Activated naive CD8-positive, alpha-beta T cell treated with anti-CD3 and anti-CD28 coated beads, Interleukin-2, amount 50 U/mL, for 24 hours (primary cell): ENCODE results near the gene FAM187B.
"Not testable (repeated sequence)": the region's sequence is repeated elsewhere in the genome, so short reads cannot be mapped to it uniquely, and the experiment has no call there.

Experiments used
- ATAC-seq: fragments of 150-1000 bp; cut with Tn5 transposase; one replicate; pipeline ENCODE4 v1.10.0; 2021
- DNase-seq: peaks from one replicate; pipeline ENCODE4 v3.0.0; 2021
- H3K27ac Mint-ChIP-seq: one replicate; pipeline ENCODE4 v1.8.0; 2021; ENCODE audit warnings: mild to moderate bottlenecking, mixed read lengths
- H3K27me3 Mint-ChIP-seq: one replicate; pipeline ENCODE4 v1.8.0; 2021; ENCODE audit warnings: mixed read lengths
- H3K36me3 Mint-ChIP-seq: one replicate; pipeline ENCODE4 v1.8.0; 2021; ENCODE audit warnings: low read depth, mixed read lengths
- H3K4me1 Mint-ChIP-seq: one replicate; pipeline ENCODE4 v1.8.0; 2021; ENCODE audit warnings: mixed read lengths
- H3K4me3 Mint-ChIP-seq: one replicate; pipeline ENCODE4 v1.8.0; 2021; ENCODE audit warnings: mild to moderate bottlenecking, moderate library complexity, mixed read lengths
- H3K9me3 Mint-ChIP-seq: one replicate; pipeline ENCODE4 v1.8.0; 2021; ENCODE audit warnings: mixed read lengths

Gene FAM187B

DNA sequence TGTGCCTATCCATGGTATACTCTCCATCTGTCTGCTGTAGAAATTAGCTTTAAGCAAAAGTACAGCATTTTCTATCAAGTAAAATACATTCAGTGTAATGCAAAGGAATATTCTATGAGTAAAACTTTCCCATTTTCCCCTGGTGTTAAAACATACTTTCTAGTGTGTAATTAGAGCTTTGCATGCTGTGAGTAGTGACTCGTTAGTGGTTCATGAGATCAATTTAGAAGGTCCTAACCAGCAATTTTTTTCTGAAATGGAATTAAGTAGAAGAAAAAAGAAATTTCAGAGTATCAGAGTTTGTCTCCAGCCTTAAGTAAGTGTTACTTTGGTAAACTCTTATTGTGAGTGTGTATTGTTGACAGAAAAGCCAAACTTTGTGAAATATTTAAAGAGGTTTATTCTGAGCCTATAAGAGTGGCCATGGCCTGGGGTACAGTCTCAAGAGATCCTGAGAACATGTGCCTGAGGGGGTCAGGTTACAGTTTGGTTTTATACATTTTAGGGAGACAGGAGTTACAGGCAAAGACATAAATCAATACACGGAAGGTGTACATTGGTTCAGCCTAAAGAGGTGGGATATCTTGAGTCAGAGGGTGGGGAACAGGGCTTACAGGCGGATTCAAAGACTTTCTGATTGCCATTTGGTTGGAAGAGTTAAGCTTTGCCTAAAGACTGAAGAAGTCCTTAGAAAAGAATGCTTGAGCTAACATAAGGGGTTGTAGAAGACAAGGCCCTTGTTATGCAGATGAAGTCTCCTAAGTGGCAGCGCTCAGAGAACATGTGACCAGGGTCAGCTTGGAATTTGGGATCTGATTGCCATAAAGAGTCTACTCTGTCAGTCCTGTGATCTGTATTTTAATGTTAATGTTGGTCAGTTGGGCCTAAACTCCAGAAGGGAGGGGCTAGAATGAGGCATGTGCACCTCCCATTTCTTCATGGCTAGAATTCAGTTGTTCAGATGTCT is 25.5 kb downstream of the FAM187B start:
- Mint-ChIP-seq H3K27ac (peak overlapping the region; percentile 91), H3K9me3 (no peaks in the 10 kb centered on the region), H3K4me3 (peak overlapping the region; percentile 0), H3K27me3 (no peaks in the 10 kb centered on the region), H3K4me1 (peaks cover 73% of the 10 kb centered on the region), H3K36me3 (no peaks in the 10 kb centered on the region)
- DNase-seq (no peak), ATAC-seq (peak; percentile 26)

DNA sequence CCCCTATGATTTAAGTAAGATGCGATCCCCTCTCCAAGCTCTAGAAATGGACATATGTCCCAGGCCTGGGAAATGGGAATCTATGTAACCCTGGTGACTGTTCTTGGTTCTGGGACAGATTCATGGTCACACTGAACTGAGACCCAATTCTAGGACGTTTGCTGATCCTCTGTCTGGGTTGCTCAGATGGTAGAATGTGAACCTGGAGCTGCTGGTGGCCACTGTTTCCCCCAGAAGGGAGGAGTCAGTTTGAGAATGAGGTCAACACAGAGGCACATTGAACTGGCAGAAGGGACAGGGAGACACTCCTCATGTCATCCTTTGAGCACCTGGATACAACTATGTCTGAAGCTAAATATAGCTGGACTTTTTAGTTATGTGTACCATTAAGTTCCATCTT is 29.1 kb downstream of the FAM187B start:
- Mint-ChIP-seq H3K27ac (no peak overlapping the region), H3K36me3 (no peaks in the 10 kb centered on the region), H3K4me1 (peaks cover 42% of the 10 kb centered on the region)

DNA sequence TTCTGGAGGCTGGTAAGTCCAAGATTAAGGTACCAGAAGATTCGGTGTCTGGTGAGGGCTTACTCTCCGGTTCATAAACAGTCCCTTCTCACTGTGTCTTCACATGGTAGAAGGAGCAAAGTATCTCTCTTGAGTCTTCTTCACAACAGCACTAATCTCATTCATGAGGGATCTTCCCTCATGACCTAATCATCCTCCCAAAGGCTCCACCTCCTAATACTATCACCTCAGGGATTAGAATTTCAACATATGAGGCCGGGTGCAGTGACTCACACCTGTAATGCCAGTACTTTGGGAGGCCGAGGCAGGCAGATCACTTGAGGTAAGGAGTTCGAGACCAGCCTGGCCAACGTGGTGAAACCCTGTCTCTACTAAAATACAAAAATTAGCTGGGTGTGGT is 31.7 kb downstream of the FAM187B start:
- H3K9me3 Mint-ChIP-seq, DNase-seq, H3K4me3 Mint-ChIP-seq, H3K27ac Mint-ChIP-seq, H3K36me3 Mint-ChIP-seq, ATAC-seq, H3K27me3 Mint-ChIP-seq: not testable (repeated sequence)
- peaks cover 20% of the 10 kb centered on the region for H3K4me1 Mint-ChIP-seq

More for the DNA sequence above, 29.1 kb downstream of the FAM187B start:
- Mint-ChIP-seq H3K9me3 (no peaks in the 10 kb centered on the region), H3K4me3 (no peak overlapping the region), H3K27me3 (no peaks in the 10 kb centered on the region)
- DNase-seq (no peak), ATAC-seq (no peak)

DNA sequence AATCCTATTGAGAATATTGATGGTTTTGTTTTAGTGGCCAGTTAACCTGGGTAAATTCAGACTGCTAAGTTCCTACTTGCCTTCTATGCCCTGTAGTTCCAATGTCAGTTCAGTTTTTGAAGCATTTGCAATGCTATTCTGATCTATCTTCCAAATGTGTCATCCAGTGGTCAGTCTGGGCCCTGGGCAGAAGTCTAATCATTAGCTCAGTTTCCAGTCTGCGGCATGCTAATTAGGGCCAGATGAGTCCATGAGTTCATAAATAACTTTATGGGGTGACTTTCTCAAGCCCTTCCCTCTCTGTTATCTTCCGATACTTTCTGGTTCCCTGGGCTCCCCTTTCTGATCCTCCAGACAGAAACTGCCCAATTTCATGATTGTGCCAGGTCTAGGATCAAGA is 32.7 kb downstream of the FAM187B start:
- Mint-ChIP-seq H3K9me3 (peaks cover 7% of the 10 kb centered on the region), H3K27me3 (no peaks in the 10 kb centered on the region), H3K36me3 (peaks cover 2% of the 10 kb centered on the region), H3K4me3 (no peak overlapping the region), H3K4me1 (peaks cover 9% of the 10 kb centered on the region), H3K27ac (no peak overlapping the region)
- ATAC-seq (no peak), DNase-seq (no peak)

DNA sequence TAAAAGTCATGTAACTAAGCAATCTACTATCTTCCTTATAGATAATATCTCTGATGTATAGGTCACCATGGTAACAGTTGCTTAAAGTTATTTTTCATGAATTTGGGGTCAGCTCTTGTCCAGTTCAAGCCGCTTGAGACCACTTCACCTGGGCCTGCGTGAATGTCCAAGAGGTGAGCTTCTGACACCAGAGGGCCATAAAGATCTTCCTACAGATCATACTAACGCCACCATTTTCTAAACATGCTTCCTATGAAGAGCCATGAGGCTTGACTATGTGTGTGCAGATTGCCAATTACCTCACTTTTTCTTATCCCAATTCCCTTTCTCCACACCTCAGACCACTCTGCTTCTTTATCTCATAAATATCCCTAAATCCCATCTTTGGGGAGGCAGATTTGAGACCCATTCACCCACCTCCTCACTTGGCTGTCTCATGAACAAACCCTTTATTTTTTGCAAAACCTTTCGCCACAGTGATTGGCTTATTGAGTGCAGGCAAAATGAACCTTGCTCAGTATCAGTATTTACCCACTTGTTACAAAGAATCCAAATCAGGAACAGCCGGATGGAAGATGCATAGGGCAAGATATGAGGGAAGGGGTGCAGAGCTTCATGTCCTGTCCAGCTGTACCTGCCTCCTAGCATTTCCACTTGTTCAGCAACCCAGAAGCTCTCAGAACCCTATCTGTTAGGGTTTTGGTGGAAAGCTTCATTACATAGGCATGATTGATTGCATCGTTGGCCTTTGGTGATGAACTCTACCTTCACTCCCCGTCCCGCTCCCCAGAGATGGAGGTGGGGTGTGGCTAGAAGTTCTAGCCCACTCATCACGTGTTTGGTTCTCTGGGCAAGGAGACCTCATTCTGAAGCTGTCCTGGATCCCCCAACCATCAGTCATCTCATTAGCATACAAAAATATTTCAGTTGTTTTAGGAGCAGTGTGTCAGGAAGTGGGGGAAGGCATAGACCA is 34.2 kb downstream of the FAM187B start:
- no peak overlapping the region for H3K27ac Mint-ChIP-seq
- peaks cover 2% of the 10 kb centered on the region for H3K36me3 Mint-ChIP-seq
- peaks cover 7% of the 10 kb centered on the region for H3K9me3 Mint-ChIP-seq
- H3K27me3 Mint-ChIP-seq: no peaks in the 10 kb centered on the region
- ATAC-seq: no peak
- DNase-seq: no peak
- H3K4me1 Mint-ChIP-seq: peaks cover 7% of the 10 kb centered on the region
- H3K4me3 Mint-ChIP-seq: no peak overlapping the region

DNA sequence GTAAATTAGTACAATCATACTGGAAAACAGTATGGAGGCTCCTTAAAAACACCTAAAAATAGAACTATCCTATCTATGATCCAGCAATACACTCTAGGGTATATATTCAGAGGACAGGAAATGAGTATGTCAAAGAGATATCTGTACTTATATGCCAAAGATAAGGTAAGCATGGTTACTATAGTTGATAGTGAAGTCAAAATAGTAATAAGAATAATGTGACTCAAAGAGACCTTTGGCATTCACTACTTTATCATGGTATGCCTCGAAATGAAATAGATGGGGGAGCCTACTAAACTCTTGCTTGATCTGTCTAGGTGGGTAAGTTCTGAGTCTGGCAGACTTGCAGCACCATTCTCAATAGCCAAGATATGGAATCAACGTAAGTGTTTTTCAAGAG is 43.7 kb downstream of the FAM187B start:
- H3K4me1 Mint-ChIP-seq: peaks cover 7% of the 10 kb centered on the region
- no peak overlapping the region for H3K27ac Mint-ChIP-seq
- ATAC-seq (peak; percentile 36), DNase-seq (no peak)
- peaks cover 8% of the 10 kb centered on the region for H3K9me3 Mint-ChIP-seq
- peaks cover 2% of the 10 kb centered on the region for H3K36me3 Mint-ChIP-seq
- H3K27me3 Mint-ChIP-seq: no peaks in the 10 kb centered on the region
- no peak overlapping the region for H3K4me3 Mint-ChIP-seq

DNA sequence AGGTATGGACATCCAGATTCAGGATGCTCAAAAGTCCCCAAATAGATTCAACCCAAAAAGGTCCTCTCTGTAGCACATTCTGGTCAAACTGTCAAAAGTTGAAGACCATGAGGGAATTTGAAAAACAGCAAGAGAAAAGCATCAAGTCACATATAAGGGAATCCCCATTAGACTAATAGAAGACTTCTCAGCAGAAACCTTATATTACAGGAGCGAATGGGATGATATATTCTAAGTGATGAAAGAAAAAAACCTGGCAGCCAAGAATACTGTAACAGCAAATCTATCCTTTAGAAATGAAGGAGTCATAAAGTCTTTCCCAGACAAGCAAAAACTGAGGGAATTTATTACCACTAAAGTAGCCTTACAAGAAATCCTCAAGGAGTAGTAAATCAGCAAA is 44.3 kb downstream of the FAM187B start:
- Mint-ChIP-seq H3K27me3 (no peaks in the 10 kb centered on the region), H3K9me3 (peaks cover 8% of the 10 kb centered on the region), H3K27ac (no peak overlapping the region), H3K4me1 (peaks cover 14% of the 10 kb centered on the region), H3K4me3 (no peak overlapping the region), H3K36me3 (peaks cover 2% of the 10 kb centered on the region)
- DNase-seq (no peak), ATAC-seq (no peak)

DNA sequence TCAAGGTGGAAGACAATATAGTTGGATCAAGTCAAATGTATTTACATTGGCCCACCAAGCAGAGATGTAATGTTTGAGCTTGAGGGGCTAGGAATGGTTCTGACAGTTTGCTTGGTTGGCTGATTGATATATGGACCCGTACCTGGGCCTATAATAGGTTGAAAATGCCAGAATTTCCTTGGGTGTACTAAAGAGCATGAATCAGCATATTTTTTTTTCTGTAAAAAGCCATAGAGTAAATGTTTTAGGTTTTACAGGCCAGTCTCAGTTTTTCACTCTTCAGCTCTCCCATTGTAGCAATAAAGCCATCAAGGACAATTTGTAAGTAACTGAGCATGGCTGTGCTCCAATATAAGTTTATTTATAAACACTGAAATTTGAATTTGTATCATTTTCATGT is 47.2 kb downstream of the FAM187B start:
- no peak overlapping the region for H3K4me3 Mint-ChIP-seq
- H3K4me1 Mint-ChIP-seq: peaks cover 31% of the 10 kb centered on the region
- no peaks in the 10 kb centered on the region for H3K27me3 Mint-ChIP-seq
- peaks cover 2% of the 10 kb centered on the region for H3K36me3 Mint-ChIP-seq
- peaks cover 15% of the 10 kb centered on the region for H3K9me3 Mint-ChIP-seq
- ATAC-seq (no peak), DNase-seq (no peak)
- H3K27ac Mint-ChIP-seq: no peak overlapping the region

DNA sequence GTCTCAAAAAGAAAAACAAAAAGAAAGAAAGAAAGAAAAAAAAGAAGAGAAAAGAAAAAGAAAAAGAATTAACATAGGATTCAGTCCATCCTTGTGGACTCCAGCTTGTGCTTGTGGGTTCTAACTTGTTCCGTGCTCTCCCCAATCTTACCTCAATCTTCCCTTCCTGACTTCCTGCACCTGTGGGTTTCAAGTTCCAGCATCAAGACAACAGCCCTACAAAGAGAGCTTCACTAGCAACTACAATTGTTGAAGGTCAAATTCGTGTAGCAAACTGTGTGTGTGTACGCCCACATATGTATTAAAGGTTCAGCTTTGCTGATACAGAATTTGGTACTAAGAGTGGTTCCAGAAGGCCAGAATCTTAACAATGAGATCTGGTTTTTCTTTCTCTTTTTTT is 48.7 kb downstream of the FAM187B start:
- peaks cover 44% of the 10 kb centered on the region for H3K4me1 Mint-ChIP-seq
- H3K9me3 Mint-ChIP-seq: peaks cover 15% of the 10 kb centered on the region
- H3K4me3 Mint-ChIP-seq: no peak overlapping the region
- peaks cover 9% of the 10 kb centered on the region for H3K36me3 Mint-ChIP-seq
- no peak overlapping the region for H3K27ac Mint-ChIP-seq
- no peak for DNase-seq
- no peaks in the 10 kb centered on the region for H3K27me3 Mint-ChIP-seq
- ATAC-seq: peak; percentile 65

DNA sequence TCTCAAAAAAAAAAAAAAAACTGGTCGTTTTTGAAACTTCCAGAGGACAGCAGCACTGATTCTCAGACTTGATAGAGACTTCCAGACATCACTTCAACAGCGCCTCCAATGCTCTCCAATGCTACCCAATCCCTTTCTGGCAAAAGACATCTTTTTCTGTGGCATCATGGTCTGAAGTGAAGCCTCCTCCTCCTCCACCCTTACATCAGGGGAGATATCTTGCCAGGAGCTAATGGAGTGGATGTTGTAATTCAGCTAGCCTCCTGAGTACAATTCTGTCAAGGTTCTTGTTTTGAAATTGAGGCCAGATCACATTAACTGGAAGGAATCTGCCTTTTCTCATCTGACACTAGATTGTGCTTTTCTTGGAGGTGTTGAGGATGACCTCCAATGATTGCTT is 49.8 kb downstream of the FAM187B start:
- Mint-ChIP-seq H3K9me3 (peaks cover 15% of the 10 kb centered on the region), H3K36me3 (peaks cover 11% of the 10 kb centered on the region), H3K4me3 (no peak overlapping the region), H3K27ac (peak overlapping the region; percentile 6), H3K27me3 (no peaks in the 10 kb centered on the region), H3K4me1 (peaks cover 45% of the 10 kb centered on the region)
- DNase-seq (no peak), ATAC-seq (no peak)

DNA sequence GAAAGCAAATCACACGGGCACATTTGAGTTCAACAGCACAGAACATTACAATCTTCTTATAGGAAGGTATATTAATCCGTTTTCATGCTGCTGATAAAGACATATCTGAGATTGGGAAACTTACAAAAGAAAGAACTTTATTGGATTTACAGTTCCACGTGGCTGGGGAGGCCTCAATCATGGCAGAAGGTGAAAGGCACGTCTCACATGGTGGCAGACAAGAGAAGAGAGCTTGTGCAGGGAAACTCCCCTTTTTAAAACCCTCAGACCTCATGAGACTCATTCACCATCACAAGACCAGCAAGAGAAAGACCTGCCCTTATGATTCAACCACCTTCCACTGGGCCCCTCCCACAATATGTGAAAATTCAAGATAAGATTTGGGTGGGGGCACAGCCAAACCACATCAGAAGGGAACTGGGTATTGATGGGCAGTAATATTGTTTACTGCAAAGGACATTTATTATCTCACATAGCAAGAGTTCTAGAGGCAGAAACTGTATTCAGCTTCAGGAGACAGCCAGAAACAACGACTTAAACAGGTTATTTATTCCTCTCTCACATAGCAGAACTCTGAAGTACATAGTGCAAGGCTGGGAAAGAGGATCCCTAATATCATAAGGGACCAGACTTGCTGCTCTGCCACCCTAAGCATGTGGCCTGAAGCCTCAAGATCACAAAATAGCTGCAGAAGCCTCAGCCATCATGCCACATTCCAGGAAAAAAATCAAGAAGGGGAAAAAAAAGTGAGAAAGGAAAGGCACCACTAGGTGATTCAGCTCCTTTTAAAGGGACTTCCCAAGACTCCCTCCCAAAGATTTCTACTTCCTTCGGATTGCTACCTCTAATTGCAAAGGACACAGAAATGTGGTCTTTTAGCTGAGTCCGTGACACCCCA is 50.9 kb downstream of the FAM187B start:
- no peak for ATAC-seq
- H3K4me3 Mint-ChIP-seq: no peak overlapping the region
- H3K4me1 Mint-ChIP-seq: peaks cover 45% of the 10 kb centered on the region
- H3K36me3 Mint-ChIP-seq: peaks cover 9% of the 10 kb centered on the region
- H3K27ac Mint-ChIP-seq: no peak overlapping the region
- no peak for DNase-seq
- H3K9me3 Mint-ChIP-seq: peaks cover 12% of the 10 kb centered on the region
- no peaks in the 10 kb centered on the region for H3K27me3 Mint-ChIP-seq

DNA sequence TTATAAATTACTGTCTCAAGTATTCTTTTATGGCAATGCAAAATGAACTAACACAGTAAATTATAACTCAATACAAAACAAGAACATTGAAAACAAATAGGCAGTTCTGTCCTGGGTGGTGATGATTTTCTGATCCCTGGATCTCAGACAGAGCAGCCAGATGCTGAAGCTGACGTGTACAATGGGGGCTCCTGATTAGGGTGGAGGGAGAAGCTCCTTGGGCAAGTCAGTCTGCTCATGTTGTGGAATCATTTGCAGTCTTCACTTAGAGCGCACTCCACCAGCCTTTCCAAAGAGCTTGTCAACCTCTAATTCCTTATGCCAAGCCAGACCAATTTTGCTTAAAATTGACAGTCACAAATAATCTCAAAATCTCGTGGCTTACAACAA is 52.4 kb downstream of the FAM187B start:
- Mint-ChIP-seq H3K9me3 (peaks cover 12% of the 10 kb centered on the region), H3K27me3 (no peaks in the 10 kb centered on the region), H3K27ac (no peak overlapping the region), H3K4me1 (peaks cover 45% of the 10 kb centered on the region), H3K4me3 (no peak overlapping the region), H3K36me3 (peaks cover 13% of the 10 kb centered on the region)
- no peak for DNase-seq
- no peak for ATAC-seq
